K562 (cell line): Measurements from ENCODE around the gene COBLL1. TPM values are rescaled to one million over a fixed set of nuclear protein-coding genes. Genes with fewer than 3 reads are reported as not detected.

Experiments
- ATAC-seq: fragments of 200-7000 bp; cut with Tn5 transposase; 3 replicates; pipeline ENCODE4 v1.9.1; 2020; ENCODE audit warnings: moderate library complexity
- BruUV-seq: library from RNA; stranded (reverse); fragments of 400-500 nt; replicated peaks from 2 replicates; lab custom pipeline; 2021; lab: Mats Ljungman, UMichigan
- CTCF ChIA-PET: fragments of 300-600 bp; formaldehyde crosslinking; extraction: SDS; loops from one replicate; lab custom pipeline; 2021; ENCODE audit warnings: low intra/inter-chr PET ratio; lab: Yijun Ruan, JAX
- POLR2A ChIA-PET: fragments of 300-600, 350-650 bp; sonication (Branson Sonifier 250); formaldehyde crosslinking; extraction: SDS; loops from one replicate; lab custom pipeline; 2021; ENCODE audit warnings: antibody characterized with exemption, inconsistent platforms; lab: Yijun Ruan, JAX
- DNase-seq, 4 experiments: peaks; one replicate each; pipeline versions ENCODE4 v3.0.0 to v3.0.0-alpha.2; 2011 to 2018; ENCODE audit warnings: low spot score in 3 of 4, mixed read lengths in 3 of 4; ENCODE audit errors: extremely low read depth in 1 of 4
- FAIRE-seq: peaks from 2 replicates; lab custom pipeline; 2011; peaks lifted over from hg19 to GRCh38; lab: Jason Lieb, UNC
- H2AFZ ChIP-seq: 2 replicates; pipeline ENCODE4 v1.6.0; 2011; ENCODE audit warnings: low read depth, low read length, control low read depth, inconsistent platforms
- H3K27ac ChIP-seq: fragments of 200-600 bp; 3 replicates; pipeline ENCODE4 v1.8.0; 2011; ENCODE audit warnings: low read depth, mild to moderate bottlenecking, control low read depth, inconsistent platforms, low read length, moderate library complexity, mixed read lengths; ENCODE audit errors: extremely low read depth
- H3K27me3 ChIP-seq, 2 experiments: fragments of 300-600 bp in 1 of 2; 2 replicates in 1 of 2; 3 replicates in 1 of 2; pipeline versions ENCODE4 v1.6.0 to v1.8.0; 2011; ENCODE audit warnings: inconsistent platforms in 2 of 2, low read length in 2 of 2, mild to moderate bottlenecking in 1 of 2, mixed read lengths in 1 of 2, moderate library complexity in 1 of 2; ENCODE audit not compliant: control insufficient read depth in 2 of 2, insufficient read depth in 2 of 2
- H3K36me3 ChIP-seq: fragments of 300-600 bp; 3 replicates; pipeline ENCODE4 v1.8.0; 2011; ENCODE audit warnings: mild to moderate bottlenecking, low read length, inconsistent platforms; ENCODE audit not compliant: control insufficient read depth, insufficient read depth
- H3K4me1 ChIP-seq, 2 experiments: fragments of 200-600 bp in 1 of 2; replicated peaks in 1 of 2; 2 replicates in 1 of 2; 3 replicates in 1 of 2; pipeline versions ENCODE4 v1.5.1 to v1.8.0; 2011; ENCODE audit warnings: inconsistent platforms in 2 of 2, low read length in 2 of 2, mild to moderate bottlenecking in 1 of 2, mixed read lengths in 1 of 2, moderate library complexity in 1 of 2; ENCODE audit not compliant: control insufficient read depth in 2 of 2, insufficient read depth in 2 of 2
- H3K4me2 ChIP-seq: 2 replicates; pipeline ENCODE4 v1.6.1; 2011; ENCODE audit warnings: low read length, control low read depth, inconsistent platforms, mixed read lengths; ENCODE audit not compliant: insufficient read depth
- H3K4me3 ChIP-seq: fragments of 200-600 bp; sonication (generic), shearing (Covaris generic); 2 replicates; pipeline ENCODE4 v1.5.1; 2016; ENCODE audit warnings: control low read depth, inconsistent platforms
- H3K79me2 ChIP-seq: fragments of 200-600 bp; 3 replicates; pipeline ENCODE4 v1.8.0; 2011; ENCODE audit warnings: low read length, inconsistent platforms; ENCODE audit not compliant: control insufficient read depth, insufficient read depth
- H3K9ac ChIP-seq, 2 experiments: 2 replicates each; pipeline versions ENCODE4 v1.6.0 to v1.6.1; 2011; ENCODE audit warnings: low read depth in 2 of 2, low read length in 2 of 2, control low read depth in 1 of 2, inconsistent platforms in 1 of 2, mild to moderate bottlenecking in 1 of 2, mixed read lengths in 1 of 2; ENCODE audit not compliant: insufficient read depth in 1 of 2
- H3K9me1 ChIP-seq: one replicate; pipeline ENCODE4 v1.6.0; 2011; ENCODE audit warnings: inconsistent platforms, mild to moderate bottlenecking, low read length, moderate library complexity; ENCODE audit not compliant: control insufficient read depth, insufficient read depth
- H3K9me3 ChIP-seq: replicated peaks from 2 replicates; pipeline ENCODE4 v1.5.1; 2011; ENCODE audit warnings: low read depth, low read length, inconsistent platforms; ENCODE audit not compliant: control insufficient read depth, insufficient read depth
- H4K20me1 ChIP-seq: replicated peaks from 2 replicates; pipeline ENCODE4 v1.6.1; 2011; ENCODE audit warnings: low read length, inconsistent platforms, mixed read lengths; ENCODE audit not compliant: control insufficient read depth, insufficient read depth
- CBX5 ChIP-seq: IDR thresholded peaks from 2 replicates; pipeline ENCODE4 v1.6.1; 2014; ENCODE audit warnings: low read depth, borderline replicate concordance
- GTF2F1 ChIP-seq: IDR thresholded peaks from 2 replicates; pipeline ENCODE4 v1.6.1; 2011; ENCODE audit warnings: low read depth, low read length, improper control_type of control experiment
- HEY1 ChIP-seq: fragments of 250-450 bp; sonication (Bioruptor Pico); IDR thresholded peaks from 2 replicates; pipeline ENCODE4 v1.5.0; 2020; ENCODE audit warnings: mild to moderate bottlenecking, moderate library complexity, borderline replicate concordance
- MAFK ChIP-seq: IDR thresholded peaks from 2 replicates; pipeline ENCODE4 v1.6.1; 2011; ENCODE audit warnings: low read length, improper control_type of control experiment
- SMC3 ChIP-seq: conservative IDR thresholded peaks from 2 replicates; pipeline ENCODE4 v1.6.1; 2011; ENCODE audit warnings: low read depth, low read length, improper control_type of control experiment; ENCODE audit not compliant: insufficient read depth
- ZKSCAN1 ChIP-seq: fragments of 150-350 bp; IDR thresholded peaks from 2 replicates; pipeline ENCODE4 v1.6.1; 2016; ENCODE audit warnings: low read depth, low read length
- WGBS: fragments of 100-300 bp; shearing (Covaris generic); methylation state at CpG from one replicate; pipeline ENCODE4 v1.1.6; 2016; ENCODE audit warnings: low coverage, mixed read lengths; ENCODE audit not compliant: insufficient coverage; ENCODE audit errors: missing lambda C conversion rate; 5-methylcytosine and 5-hydroxymethylcytosine counted together
- in situ Hi-C: fragments of 300-500 bp; cut with MboI; formaldehyde crosslinking; loops from 4 replicates; pipeline ENCODE4 v1.15.0; 2018; ENCODE audit warnings: inconsistent platforms, mixed read lengths
- intact Hi-C: fragments of 100-400 bp; cut with micrococcal nuclease; formaldehyde crosslinking; loops from 2 replicates; pipeline ENCODE4 v1.14.2; 2022
- polyA plus RNA-seq, 8 experiments: library from polyadenylated mRNA; depleted of rRNA in 4 of 8; stranded (reverse) in 5 of 8; unstranded in 3 of 8; fragments of >200 nt; fragmentation: Nextera tagmentation in 2 of 8; fragmentation: Illumina TruSeq in 1 of 8; extraction: Ambion mirVana in 2 of 8; extraction: Trizol in 1 of 8; gene quantifications; 2 replicates each; pipeline versions ENCODE4 v1.2.1 to v1.2.3, GENCODE V29; 2011 to 2014; ENCODE audit warnings: inconsistent platforms in 1 of 8, missing spikeins in 1 of 8
- total RNA-seq, 7 experiments: library from RNA; depleted of rRNA in 6 of 7; stranded (reverse); fragments of >200 nt in 6 of 7; fragmentation: Illumina TruSeq in 2 of 7; extraction: Trizol in 2 of 7; gene quantifications; 2 replicates each; pipeline versions ENCODE4 v1.2.1 to v1.2.3, GENCODE V29; 2011 to 2021; ENCODE audit warnings: low replicate concordance in 1 of 7
- TF ChIP-seq, protein P1 (sequence below), 2 experiments: IDR thresholded peaks; 2 replicates each; pipeline ENCODE4 v1.6.1; 2011; ENCODE audit warnings: borderline replicate concordance in 1 of 2, control low read depth in 1 of 2, low read depth in 1 of 2, low read length in 1 of 2, mild to moderate bottlenecking in 1 of 2, mixed read lengths in 1 of 2, moderate library complexity in 1 of 2; ENCODE audit not compliant: insufficient read depth in 1 of 2, insufficient read length in 1 of 2, poor library complexity in 1 of 2, severe bottlenecking in 1 of 2; ENCODE audit errors: extremely low read depth in 1 of 2
- TF ChIP-seq, protein P2 (sequence below): fragments of 250-450 bp; sonication (Bioruptor Pico); IDR thresholded peaks from 2 replicates; pipeline ENCODE4 v1.8.0; 2022; ENCODE audit warnings: moderate library complexity, mild to moderate bottlenecking, inconsistent platforms
- TF ChIP-seq, protein P3 (sequence below): sonication (generic); formaldehyde crosslinking; IDR thresholded peaks from 2 replicates; pipeline ENCODE4 v1.8.1; 2023; ENCODE audit warnings: missing genetic modification reagents, mild to moderate bottlenecking, borderline replicate concordance
- TF ChIP-seq, protein P4 (sequence below): fragments of 450-650 bp; formaldehyde crosslinking; conservative IDR thresholded peaks from 2 replicates; pipeline ENCODE4 v1.4.0; 2022; ENCODE audit warnings: mild to moderate bottlenecking, missing genetic modification characterization
- TF ChIP-seq, protein P5 (sequence below): fragments of 200-400 bp; formaldehyde crosslinking; IDR thresholded peaks from 2 replicates; pipeline ENCODE4 v1.6.1; 2017; ENCODE audit warnings: mild to moderate bottlenecking, low read depth, low read length, moderate library complexity

Gene COBLL1
- total and polyA plus RNA-seq, 9 of the 15 experiments (the other 6 are each of a cell fraction or from before 2014, with no cell fraction given): 0.07 to 1.6 (median 0.71) TPM

DNA sequence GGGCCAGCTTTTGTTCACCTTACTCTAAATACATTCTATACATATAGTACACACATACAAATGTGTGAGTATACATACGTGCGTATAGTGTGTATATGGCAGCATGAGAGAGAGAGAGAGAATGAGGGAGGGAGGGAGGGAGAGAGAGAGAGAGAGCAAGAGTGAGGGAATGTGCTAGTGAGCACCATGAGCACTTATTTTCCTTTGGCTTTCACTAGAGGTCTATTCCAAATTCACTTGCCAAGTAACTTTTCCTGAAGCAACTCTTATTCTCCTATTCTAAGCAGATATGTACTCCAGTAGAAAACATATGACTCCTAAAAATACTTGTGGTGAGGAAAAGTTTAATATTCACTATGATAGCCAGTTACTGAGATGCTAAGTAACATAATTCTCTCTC lies 85.7 kb downstream of the COBLL1 start:
- CTCF ChIA-PET: no interaction called here
- Histone ChIP-seq H3K27me3 (no peaks in the 10 kb centered on the region), H3K79me2 (no peaks in the 10 kb centered on the region), H3K4me2 (no peak overlapping the region), H3K4me1 (no peaks in the 10 kb centered on the region), H3K9ac (no peak overlapping the region), H3K9me1 (no peaks in the 10 kb centered on the region), H2AFZ (no peak overlapping the region), H3K27ac (no peak overlapping the region), H3K36me3 (no peaks in the 10 kb centered on the region), H3K9me3 (peaks cover 3% of the 10 kb centered on the region; the same call in 1 of the 2 replicates), H3K4me3 (no peak overlapping the region), H4K20me1 (no peaks in the 10 kb centered on the region)
- ATAC-seq: no peak
- 0% methylated on average over 2 of the region's 2 CpGs for WGBS
- intact Hi-C loops (no loop called here), in situ Hi-C loops (no loop called here)
- POLR2A ChIA-PET: no interaction called here
- no peak for FAIRE-seq
- no TSS peak for BruUV-seq
- DNase-seq: no peak
- TF ChIP-seq, protein P1, sequence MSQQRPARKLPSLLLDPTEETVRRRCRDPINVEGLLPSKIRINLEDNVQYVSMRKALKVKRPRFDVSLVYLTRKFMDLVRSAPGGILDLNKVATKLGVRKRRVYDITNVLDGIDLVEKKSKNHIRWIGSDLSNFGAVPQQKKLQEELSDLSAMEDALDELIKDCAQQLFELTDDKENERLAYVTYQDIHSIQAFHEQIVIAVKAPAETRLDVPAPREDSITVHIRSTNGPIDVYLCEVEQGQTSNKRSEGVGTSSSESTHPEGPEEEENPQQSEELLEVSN (IDR thresholded peaks at IDR 0.05; ENCODE audit: borderline replicate concordance in 1 of 2, extremely low read depth in 1 of 2, insufficient read depth in 1 of 2, insufficient read length in 1 of 2, low read depth in 1 of 2, low read length in 1 of 2, poor library complexity in 1 of 2, severe bottlenecking in 1 of 2): no peak
- TF ChIP-seq ZKSCAN1 (no peak), HEY1 (CRISPR knock-in tag) (no peak), CBX5 (no peak), GTF2F1 (no peak), MAFK (no peak), SMC3 (no peak)
- TF ChIP-seq, protein P2, sequence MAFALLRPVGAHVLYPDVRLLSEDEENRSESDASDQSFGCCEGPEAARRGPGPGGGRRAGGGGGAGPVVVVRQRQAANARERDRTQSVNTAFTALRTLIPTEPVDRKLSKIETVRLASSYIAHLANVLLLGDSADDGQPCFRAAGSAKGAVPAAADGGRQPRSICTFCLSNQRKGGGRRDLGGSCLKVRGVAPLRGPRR (CRISPR knock-in tag): no peak
- TF ChIP-seq, protein P3, sequence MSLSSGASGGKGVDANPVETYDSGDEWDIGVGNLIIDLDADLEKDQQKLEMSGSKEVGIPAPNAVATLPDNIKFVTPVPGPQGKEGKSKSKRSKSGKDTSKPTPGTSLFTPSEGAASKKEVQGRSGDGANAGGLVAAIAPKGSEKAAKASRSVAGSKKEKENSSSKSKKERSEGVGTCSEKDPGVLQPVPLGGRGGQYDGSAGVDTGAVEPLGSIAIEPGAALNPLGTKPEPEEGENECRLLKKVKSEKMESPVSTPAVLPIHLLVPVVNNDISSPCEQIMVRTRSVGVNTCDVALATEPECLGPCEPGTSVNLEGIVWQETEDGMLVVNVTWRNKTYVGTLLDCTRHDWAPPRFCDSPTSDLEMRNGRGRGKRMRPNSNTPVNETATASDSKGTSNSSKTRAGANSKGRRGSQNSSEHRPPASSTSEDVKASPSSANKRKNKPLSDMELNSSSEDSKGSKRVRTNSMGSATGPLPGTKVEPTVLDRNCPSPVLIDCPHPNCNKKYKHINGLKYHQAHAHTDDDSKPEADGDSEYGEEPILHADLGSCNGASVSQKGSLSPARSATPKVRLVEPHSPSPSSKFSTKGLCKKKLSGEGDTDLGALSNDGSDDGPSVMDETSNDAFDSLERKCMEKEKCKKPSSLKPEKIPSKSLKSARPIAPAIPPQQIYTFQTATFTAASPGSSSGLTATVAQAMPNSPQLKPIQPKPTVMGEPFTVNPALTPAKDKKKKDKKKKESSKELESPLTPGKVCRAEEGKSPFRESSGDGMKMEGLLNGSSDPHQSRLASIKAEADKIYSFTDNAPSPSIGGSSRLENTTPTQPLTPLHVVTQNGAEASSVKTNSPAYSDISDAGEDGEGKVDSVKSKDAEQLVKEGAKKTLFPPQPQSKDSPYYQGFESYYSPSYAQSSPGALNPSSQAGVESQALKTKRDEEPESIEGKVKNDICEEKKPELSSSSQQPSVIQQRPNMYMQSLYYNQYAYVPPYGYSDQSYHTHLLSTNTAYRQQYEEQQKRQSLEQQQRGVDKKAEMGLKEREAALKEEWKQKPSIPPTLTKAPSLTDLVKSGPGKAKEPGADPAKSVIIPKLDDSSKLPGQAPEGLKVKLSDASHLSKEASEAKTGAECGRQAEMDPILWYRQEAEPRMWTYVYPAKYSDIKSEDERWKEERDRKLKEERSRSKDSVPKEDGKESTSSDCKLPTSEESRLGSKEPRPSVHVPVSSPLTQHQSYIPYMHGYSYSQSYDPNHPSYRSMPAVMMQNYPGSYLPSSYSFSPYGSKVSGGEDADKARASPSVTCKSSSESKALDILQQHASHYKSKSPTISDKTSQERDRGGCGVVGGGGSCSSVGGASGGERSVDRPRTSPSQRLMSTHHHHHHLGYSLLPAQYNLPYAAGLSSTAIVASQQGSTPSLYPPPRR: no peak
- TF ChIP-seq, protein P4, sequence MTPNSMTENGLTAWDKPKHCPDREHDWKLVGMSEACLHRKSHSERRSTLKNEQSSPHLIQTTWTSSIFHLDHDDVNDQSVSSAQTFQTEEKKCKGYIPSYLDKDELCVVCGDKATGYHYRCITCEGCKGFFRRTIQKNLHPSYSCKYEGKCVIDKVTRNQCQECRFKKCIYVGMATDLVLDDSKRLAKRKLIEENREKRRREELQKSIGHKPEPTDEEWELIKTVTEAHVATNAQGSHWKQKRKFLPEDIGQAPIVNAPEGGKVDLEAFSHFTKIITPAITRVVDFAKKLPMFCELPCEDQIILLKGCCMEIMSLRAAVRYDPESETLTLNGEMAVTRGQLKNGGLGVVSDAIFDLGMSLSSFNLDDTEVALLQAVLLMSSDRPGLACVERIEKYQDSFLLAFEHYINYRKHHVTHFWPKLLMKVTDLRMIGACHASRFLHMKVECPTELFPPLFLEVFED (CRISPR knock-in tag): no peak
- TF ChIP-seq, protein P5, sequence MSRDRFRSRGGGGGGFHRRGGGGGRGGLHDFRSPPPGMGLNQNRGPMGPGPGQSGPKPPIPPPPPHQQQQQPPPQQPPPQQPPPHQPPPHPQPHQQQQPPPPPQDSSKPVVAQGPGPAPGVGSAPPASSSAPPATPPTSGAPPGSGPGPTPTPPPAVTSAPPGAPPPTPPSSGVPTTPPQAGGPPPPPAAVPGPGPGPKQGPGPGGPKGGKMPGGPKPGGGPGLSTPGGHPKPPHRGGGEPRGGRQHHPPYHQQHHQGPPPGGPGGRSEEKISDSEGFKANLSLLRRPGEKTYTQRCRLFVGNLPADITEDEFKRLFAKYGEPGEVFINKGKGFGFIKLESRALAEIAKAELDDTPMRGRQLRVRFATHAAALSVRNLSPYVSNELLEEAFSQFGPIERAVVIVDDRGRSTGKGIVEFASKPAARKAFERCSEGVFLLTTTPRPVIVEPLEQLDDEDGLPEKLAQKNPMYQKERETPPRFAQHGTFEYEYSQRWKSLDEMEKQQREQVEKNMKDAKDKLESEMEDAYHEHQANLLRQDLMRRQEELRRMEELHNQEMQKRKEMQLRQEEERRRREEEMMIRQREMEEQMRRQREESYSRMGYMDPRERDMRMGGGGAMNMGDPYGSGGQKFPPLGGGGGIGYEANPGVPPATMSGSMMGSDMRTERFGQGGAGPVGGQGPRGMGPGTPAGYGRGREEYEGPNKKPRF: no peak
